GM18909 (cell line): Measurements from ENCODE around the gene MAGI2.

Source experiments
- ATAC-seq: cut with Tn5 transposase; IDR thresholded peaks from one replicate; pipeline ENCODE4 v1.9.1; 2021; ENCODE audit warnings: mild to moderate bottlenecking; ENCODE audit not compliant: unreplicated experiment, poor library complexity

MAGI2 gene

DNA sequence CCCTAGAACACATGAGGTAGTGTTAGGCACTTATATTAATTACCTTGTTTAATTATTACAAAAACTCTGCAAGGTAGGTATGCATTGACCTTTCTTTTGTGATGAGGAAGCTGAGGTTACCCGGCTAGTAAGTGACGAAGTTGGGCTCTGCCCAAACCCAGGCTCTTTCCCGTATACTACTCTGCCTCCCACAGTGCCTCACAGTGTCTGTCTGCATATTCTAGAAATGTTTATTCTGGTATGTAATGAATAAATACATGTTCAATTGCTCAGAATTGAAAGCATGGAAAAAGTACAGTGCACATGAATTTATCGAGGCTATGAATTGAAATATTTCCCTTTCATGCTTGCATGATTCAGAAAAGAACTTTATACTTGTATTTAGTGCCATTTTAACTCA, 1350.0 kb downstream of the MAGI2 start:
- no peak for ATAC-seq

- no peak for ATAC-seq
Measured at GRCh38 chr7:78101076-78101475, 1352.4 kb downstream of the MAGI2 start.

- ATAC-seq: no peak
Measured at GRCh38 chr7:78099715-78100394, 1353.6 kb downstream of the MAGI2 start.

DNA sequence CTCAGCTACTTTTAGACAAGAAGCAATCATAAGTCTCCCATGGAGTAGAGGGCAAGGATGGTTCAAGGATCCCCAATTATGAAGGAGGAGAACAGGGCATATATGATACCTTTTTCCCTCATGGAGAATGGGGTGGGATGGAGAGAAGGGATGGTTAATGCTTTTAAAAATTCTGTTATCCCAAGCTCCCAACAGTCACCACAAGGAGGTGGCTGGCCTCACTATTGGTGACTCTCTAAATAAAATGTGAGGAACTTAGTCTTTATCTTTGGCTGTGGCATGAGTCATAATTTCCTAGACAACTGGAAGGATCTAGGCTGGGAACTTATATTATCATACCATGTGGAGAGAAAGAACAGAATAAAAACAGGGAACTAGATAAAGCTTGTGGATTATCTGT, 1357.9 kb downstream of the MAGI2 start:
- no peak for ATAC-seq

DNA sequence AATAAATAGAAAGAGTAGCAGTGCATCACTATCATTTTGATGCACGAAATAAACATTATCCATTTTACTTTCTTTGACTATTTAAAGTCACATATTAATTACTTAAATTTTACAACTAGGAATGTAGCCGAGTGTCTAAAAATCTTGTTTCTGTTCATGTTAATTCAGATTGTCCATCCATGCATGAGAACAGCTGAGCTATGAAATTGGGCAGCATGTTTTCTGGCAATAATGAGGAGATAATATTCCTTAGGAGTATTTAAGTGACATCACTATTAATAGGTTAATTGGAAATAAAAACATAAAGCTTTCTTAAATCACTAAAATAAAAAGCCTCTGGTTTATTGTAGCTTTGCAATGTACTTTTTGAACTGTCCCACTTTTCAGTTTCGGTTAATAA, 1361.1 kb downstream of the MAGI2 start:
- ATAC-seq: no peak

- ATAC-seq: no peak
Measured at GRCh38 chr7:78090616-78091015, 1362.9 kb downstream of the MAGI2 start.

GRCh38 chr7:78083476-78084120, 1369.9 kb downstream of the MAGI2 start:
- ATAC-seq: no peak

- ATAC-seq: no peak
Measured at GRCh38 chr7:78082556-78082955, 1370.9 kb downstream of the MAGI2 start.

DNA sequence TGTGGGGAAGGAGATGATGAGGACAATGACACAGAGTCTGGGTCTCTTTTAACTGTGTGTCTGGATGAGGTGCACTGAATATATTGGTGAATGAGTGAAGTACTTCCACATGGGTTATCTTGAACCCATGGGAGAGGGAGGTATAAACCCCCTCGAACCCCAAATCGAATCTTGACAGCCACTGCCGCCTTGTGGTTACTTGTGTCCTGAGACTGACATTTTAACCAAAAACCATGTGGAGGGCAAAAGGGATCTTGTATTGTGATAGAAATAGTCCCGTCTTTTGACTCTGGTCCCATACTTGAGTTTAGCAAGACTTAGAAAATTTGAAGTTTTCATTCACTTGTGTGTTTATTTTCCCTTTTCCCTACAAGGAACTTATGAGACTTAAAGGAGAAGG, 1371.6 kb downstream of the MAGI2 start:
- ATAC-seq: no peak

GRCh38 chr7:78081344-78081743, 1372.1 kb downstream of the MAGI2 start:
- no peak for ATAC-seq

GRCh38 chr7:78080811-78081210, 1372.7 kb downstream of the MAGI2 start:
- ATAC-seq: no peak

- no peak for ATAC-seq
Measured at GRCh38 chr7:78080241-78080640, 1373.2 kb downstream of the MAGI2 start.

DNA sequence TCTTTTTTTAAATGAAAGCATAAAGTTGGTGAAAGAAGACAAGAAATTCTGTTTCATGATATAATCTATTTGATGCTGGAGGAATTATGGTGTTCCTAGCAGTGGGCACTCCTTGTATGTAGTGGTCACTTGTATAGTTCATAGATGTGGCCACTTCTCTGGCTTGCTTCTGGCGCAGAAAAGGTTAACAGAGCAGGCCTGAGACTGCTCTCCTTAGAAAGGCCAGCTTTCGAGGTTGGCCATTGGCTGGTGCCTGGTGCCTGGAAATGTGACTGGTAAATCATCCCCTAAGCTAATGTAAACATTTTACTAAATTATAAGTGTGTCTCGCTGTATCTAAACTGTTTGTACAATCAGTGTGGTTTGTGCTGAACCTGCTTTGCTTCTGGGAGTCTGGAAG, 1378.8 kb downstream of the MAGI2 start:
- ATAC-seq: no peak

- ATAC-seq: no peak
Measured at GRCh38 chr7:78073609-78074382, 1379.7 kb downstream of the MAGI2 start.

DNA sequence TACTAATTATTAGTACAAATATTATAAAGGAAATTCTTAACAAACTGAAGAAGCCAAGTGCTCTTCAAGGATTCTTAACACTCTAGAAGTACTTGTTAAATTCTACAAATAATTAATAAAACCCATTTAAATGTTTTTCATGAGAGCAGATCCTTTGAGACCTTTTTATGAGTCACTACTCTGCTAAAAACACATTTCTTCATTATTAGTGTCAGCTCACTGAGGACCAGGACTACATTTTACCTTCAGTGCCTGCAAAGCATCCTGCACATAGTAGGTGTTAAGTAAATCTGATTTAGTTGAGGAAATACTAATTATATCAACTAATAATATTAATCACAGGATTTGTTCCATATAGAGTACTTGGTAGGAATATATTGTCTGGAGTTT, 1381.3 kb downstream of the MAGI2 start:
- no peak for ATAC-seq

DNA sequence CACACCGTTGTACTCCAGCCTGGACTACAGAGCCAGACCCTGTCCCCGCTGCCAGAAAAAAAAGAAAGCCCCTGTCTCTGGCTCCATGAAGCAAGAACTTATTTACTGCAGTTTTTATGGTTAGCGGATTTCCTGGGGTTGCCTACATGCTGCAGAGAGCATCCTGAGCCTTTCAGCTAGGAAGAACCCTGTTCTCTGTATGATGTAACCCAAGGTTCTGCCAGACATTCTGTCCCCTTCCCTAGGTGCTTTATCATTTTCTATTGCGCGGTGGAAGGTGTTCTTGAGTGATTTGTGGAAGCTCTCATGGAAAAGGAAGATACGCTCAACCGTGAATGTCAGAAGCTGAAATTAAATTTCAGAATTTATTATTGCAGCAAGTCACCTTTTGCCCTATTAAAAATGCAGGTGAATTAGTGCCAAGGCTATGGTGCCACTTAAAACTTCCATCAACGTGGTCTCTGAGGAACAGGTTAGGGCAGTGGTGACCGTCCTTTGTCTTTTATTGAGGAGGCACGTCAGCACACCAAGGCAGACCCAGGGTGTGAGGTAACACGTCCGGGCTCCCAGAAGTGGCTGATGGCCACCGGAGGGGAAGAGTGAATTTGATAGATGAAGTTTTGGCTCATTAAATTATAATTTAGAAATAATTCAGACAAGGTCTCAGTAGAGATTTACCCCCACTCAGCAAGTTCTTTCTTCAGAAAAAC, 1381.8 kb downstream of the MAGI2 start:
- no peak for ATAC-seq

DNA sequence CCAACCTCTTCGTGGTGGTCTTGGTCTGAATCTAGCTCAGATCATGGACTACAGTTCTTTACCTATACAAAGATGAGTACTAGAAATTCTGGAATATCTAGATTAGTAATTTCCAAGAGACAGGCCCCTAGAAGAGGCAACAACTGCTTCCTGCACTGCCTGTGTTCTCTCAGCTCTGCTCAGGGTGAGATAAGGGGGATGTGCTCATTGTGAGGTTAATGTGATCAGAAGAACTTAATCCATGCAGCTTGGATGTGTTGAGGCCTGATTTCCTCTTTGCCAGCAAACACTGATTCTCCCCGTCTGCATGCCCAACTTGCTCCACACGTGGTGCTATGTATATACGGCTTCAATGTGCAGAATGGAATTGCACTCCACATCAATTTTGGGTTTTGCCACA, 1386.9 kb downstream of the MAGI2 start:
- no peak for ATAC-seq

DNA sequence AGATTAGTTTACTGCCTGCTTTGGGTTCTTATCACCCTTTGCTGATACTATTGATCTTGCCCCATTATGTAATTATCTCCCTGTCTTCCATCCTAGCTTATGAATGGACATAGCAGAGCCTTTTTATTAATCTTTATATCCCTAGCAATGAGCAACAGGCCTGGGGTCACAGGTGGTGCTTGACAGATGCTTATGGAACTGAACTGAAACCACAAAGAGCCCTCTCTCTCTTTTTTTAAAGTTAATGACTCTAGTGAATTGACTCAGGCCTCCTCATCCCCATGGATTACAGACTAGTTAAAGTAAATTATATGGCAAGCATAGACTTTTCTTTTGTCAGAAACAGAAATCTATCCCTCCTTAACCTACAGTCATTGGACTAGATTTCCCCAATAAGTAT, 1389.7 kb downstream of the MAGI2 start:
- ATAC-seq: no peak

DNA sequence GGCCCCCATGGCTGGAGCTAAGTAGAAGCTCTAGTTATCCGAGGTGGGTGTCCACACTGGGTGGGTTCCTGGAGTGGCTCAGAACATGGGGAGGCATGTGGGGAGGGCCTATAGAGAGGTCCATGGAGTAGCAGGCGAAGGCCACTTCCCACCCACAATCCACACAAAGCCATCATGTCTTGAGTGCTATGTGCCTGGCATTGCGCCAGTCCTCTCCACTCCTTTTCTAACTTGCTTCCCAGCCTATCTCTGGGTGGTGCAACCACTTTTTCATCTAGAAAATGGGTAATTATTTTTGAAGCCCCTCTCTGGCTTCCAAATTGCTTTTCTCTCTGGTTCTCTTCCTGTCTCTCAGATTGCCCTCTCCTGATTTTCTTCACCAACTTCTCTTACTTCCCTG, 1391.3 kb downstream of the MAGI2 start:
- ATAC-seq: no peak

GRCh38 chr7:78057571-78057970, 1395.9 kb downstream of the MAGI2 start:
- ATAC-seq: no peak

DNA sequence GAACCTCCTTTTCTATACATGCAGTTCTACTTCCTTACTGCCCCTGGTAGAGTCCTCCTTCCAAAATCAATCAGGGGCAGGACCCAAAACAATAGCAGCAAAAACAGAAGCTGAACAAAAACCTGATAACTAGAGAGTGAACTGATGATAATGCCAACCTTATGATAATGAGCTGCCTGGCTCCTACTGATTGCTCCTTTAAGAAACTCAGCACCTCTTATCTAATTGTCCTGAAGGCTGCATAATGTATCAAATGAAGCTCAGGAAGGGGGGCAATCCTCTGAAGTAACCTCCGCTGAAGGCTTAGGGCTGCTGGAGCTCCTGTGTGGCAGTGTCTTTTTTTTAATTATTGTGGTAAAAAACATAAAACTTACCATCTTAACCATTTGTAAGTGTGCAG, 1397.9 kb downstream of the MAGI2 start:
- ATAC-seq: no peak
